Panc1 (cell line): Measurements from ENCODE around the gene CYSRT1.

Experiments used
- CTCF ChIP-seq: fragments of 450-650 bp; IDR thresholded peaks from 2 replicates; pipeline ENCODE4 v1.5.1; 2017; ENCODE audit warnings: mild to moderate bottlenecking
- POLR2AphosphoS5 ChIP-seq: IDR thresholded peaks from 2 replicates; pipeline ENCODE4 v1.6.1; 2012; ENCODE audit warnings: mild to moderate bottlenecking, low read depth, low read length, moderate library complexity
- REST ChIP-seq, 2 experiments: IDR thresholded peaks; 2 replicates each; pipeline ENCODE4 v1.6.1; 2011 to 2012; ENCODE audit warnings: low read depth in 2 of 2, control low read depth in 1 of 2, low read length in 1 of 2, mild to moderate bottlenecking in 1 of 2, moderate library complexity in 1 of 2; ENCODE audit not compliant: insufficient read depth in 1 of 2
- SIN3A ChIP-seq: IDR thresholded peaks from 2 replicates; pipeline ENCODE4 v1.6.1; 2012; ENCODE audit warnings: low read depth, mild to moderate bottlenecking, low read length, moderate library complexity, borderline replicate concordance; ENCODE audit not compliant: insufficient read depth

DNA sequence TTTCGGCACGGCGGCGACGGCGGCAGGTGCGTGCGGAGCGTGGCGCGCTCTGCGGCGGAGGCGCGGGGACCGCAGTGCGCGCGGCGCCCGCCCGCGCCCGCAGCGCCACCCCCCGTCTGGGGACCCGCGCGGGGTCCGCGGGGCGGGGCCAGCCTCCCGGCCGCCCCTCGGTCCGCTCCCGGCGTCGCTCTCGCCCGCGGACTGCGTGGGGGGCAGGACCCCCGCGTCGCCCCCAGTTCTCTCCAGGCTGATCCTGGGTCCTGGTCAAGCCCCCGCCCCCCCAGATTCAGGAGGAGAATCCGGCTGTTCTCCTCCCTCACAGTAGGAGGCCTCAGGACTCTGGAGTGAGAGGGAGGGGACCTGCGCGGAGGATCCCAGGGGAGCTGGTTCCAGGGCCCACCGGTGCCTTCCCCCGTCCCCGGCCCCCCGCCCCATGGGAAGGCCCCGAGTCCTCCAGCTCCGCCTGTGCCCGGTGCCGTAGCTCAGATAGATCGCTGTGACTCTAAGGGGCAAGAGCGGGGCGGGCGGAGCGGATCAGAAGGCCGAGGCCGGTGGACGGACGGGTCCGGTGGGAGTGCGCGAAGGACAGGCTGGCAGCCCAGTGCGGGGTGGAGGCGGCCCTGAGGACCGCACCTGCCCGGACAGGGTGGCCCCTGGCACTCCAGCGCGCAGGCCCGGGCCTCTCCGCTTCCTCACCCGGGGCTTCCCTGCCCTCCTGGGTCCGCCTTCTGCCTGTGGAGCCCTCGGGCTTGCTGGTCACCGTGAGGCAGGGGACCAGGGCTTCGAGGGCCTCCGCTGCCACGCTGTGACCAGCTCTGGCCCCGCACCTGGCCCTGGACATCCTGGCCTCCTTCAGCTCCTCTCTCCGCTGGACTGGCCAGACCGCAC lies 2.5 kb upstream of the CYSRT1 start, which contains the start of gene RNF208:
- TF ChIP-seq CTCF (no peak), POLR2AphosphoS5 (no peak), SIN3A (no peak), REST (IDR thresholded peaks at IDR 0.05; ENCODE audit: insufficient read depth in 1 of 2, low read depth in 2 of 2, low read length in 1 of 2) (no peak)
